Activated CD4-positive, alpha-beta T cell treated with anti-CD3 and anti-CD28 coated beads, Interleukin-10, Interleukin-2, amounts not matched to agents 100 ng/mL and 50 ng/mL, durations not matched to agents 16 hours and 8 hours (primary cell): Measurements from ENCODE around the gene CDH13.

ENCODE experiments used
- DNase-seq: peaks from one replicate; pipeline ENCODE4 v3.0.0-alpha.2; 2020

The CDH13 gene

DNA sequence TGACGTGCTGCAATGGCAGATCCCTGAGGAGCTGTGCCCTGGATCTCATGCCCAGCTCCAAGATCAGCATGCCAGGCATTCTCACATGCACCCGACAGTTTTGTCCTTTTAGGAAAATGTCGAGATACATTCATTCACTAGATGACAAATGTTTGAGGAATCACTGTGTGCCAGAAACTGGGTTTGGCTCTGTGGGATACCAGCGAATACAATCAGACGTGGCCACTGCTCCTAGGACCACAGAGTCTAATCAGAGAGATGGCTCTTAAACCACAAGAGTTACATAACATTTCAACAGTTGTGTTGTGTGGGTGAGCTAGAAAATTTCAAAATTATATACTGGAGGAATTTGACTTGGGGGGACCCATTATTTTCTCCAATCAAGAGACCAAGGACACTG is 579.7 kb downstream of the CDH13 start:
- DNase-seq, result no peak

DNA sequence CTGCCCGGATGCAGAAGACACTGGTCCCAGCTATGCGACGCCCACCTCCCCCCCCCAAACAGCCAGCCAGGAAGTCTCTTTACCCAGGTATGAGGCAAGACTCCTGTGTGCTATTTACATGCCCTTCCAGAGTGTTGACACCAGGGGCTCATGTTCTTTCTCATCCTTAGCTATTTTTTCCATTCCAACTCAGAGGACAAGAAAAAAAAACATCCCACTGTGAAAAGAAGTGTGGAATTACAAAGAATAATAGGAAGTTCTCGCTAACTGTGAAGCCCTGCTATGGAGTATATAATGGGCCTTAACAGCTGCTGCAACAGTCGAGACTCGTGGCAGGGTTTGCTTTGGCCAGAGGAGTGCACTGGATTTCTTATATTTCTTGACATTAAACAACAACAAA is 584.9 kb downstream of the CDH13 start:
- no peak for DNase-seq

DNA sequence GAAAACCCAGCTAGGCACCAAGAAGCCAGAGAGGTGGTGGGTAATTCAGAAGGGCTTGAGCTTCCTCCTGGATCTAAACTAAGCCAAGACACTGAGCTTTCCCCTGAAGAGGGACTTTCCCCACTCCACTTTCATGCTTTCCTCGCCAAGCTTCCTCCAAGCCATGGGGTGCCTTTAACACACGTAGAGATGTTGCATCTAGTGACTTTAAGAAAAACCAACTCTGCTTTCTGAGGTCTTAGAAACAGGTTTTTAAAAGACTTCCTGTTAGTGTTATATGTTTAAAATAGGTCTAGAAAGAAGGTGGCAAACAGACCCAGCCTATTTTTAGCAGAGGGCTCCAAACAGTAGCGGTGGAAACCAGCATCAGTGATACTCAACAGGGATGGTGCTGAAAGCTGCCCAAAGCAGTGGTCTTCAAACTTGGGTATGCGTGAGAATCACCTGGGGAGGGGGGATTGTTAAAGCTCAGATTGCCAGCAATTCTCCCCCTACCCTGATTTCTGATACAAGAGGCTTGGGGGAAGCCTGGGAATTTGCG is 585.6 kb downstream of the CDH13 start:
- no peak for DNase-seq

DNA sequence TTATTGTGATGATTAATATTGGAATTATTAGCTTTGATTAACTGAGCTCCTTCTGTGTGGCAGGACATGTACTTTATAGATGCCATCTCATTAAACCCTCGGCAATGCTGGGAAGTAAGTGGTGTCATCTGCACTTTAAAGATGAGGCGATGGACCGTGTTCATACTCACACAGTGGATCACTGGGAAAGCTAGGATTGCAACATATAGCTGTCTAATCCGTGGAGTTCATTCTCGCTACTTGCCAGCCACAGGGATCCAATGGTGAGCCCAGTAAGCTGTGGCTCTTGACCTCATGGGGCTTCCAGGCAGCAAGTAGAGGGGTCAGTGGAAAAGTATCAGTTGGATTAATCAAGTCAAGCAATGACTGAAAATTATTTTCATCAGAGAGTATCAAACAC is 587.9 kb downstream of the CDH13 start:
- no peak for DNase-seq

DNA sequence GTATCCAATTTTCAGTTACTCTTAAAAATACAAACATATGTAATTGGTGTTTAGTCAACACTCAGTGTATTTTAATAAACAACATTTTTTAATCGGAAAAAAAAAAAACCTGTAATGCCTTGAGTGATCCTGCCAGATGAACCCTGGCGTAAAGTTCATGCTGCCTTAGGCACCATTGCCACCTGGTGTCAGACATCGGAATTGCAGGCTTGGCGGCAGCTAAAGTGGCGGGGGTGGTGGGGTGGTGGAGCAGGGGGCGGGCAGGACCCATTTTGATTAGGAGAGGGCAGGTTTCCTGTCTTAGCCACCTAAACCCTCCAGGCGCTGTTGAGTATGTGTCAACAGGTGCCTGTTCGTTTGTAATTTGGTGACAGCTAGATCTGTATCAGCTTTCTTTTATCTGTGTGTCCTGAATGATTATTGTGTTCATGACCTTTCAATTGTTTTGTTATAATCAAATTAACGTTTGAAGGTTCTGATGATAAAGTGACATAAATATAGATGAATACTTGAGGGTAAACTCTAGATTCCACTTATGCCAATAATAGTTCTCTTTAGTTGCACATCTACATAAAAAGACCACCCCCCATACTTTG is 588.7 kb downstream of the CDH13 start:
- DNase-seq, result peak; percentile 59

DNA sequence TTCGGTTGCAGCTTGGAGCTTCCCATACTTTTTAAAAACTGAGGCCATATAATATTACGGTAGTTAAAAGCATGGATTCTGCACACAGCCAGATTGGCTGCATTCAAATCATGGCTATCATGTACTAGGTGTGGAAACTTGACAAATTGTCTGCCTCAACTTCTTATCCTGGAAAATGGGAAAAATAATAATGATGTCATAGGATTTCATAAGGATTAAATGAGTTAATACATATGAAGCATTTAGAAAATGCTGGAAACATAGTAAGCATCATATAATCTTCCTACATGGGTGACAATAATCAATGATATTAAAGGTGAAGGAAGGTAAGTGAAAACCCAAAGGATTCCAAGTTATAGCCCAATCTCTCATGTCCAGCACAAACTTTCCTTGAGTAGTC is 592.5 kb downstream of the CDH13 start:
- no peak for DNase-seq

DNA sequence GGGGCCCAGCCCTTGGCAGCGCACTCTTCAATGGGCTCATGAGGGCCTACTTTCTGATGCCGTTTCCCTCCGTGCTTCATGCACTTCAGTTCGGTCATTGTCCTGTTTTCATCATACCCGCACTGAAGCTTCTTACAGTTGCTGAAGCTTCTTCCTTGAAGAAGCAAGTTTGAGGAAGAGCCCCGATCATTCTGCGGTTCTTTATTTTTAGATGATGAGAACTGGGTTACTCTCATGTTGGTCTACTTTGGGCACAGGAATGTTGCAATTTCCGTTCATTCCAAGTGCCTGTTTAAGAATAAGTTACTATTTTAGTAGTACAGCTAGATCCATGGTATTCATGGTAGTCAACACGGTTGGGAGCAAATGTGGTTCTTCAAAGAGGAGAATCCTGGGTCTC is 593.3 kb downstream of the CDH13 start:
- DNase-seq, result no peak

DNA sequence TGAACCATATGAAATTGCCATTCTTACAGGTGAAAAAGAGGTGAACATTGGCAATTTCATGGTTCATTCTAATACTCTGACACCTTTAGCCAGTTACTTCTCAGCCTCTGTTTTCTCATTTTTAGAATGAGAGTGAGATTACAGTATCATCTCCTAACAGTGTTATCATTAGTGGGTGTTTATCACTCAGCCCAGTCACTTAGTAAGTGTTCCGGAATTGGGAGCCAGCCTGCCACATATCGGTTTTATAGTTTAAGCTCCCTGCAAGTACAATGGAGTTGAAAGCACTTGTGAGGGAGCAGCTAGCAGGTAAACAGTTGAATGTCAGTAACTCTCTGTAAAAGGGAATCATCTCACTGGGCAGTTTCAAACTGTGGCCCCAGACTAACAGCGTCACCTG is 597.9 kb downstream of the CDH13 start:
- no peak for DNase-seq

DNA sequence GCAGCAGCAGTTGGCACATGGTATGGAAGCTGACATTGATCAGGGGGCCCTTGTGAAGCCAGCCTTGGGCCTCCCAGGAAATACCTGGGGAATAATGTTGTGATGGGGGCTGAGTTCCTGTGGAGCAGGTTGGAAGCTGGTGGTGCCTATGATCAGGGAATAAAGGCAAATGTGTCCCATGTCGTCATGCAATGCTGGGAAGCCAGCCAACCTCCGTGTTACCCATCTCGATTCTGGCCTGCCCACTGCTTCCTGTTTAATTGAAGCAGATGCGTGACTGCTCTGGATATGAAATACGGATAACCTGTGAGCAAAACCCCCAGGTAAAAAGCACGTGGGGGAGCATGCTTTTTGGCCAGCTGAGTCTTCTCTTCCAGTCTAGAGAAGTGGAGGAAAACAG is 600.6 kb downstream of the CDH13 start:
- no peak for DNase-seq

DNA sequence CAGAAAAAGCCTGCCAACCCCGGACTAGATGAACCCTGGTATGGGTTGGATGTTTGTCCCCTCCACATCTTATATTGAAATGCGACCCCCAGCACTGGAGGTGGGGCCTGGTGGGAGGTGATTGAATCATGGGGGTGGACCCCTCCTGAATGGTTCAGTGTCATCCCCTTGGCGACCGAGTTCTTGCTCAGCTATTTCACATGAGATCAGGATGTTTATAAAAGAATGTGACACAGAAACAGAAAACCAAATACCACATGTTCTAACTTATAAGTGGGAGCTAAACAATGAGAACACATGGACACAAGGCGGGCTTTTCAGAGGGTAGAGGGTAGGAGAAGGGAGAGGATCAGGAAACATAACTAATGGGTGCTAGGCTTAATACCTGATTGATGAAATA is 605.0 kb downstream of the CDH13 start:
- no peak for DNase-seq

DNA sequence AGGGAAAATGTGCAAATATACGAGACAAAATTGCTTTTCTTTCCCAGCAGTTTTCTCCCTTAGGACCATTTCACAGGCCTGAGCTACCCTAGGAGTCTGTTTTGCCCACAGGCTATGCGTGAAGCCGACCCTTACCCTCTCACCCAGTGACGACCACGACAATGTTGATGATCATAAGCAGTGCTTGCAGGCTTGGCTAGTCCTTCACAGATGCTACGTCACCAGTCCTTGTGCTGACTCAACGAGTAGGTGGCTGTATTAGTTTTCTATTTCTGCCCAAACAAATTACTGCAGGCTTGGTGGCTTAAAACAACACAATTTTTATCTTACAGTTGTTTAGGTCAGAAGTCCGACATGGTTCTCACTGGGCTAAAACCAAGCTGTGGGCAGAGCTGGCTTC is 606.4 kb downstream of the CDH13 start:
- no peak for DNase-seq

DNA sequence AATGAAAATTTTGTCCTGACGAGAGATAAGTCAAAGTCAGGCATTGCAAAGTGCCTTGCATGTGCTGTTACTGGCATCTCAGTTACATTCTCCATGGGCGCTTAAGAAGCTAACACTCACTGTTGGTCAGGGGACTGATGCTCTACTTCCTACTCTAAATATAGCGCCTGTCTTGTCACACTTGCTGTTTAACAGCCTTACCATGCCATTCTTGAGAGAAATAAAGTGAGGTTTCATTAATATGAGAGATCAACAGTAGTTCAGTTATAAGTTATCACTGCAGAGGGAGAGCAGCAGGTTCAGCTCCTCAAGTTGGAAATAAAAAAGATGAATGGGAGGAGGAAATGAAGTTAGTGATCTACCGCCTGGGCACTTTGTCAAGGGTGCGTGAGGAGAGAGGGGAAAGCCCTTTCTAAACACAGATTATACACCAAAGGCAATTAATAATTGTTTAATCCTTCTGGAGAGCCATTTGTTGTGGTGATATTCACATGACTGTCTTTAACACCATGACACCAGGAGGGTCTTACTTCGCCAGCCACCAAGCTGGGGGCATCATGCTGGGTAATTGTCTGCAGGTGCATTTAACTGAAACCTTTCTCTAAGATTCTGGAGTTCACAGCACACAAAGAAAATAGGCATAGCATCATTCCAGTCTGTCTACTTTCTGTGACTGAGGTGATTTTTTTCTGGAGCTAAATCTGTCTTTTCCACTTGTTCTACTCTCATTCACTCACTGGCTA is 612.4 kb downstream of the CDH13 start:
- no peak for DNase-seq

DNA sequence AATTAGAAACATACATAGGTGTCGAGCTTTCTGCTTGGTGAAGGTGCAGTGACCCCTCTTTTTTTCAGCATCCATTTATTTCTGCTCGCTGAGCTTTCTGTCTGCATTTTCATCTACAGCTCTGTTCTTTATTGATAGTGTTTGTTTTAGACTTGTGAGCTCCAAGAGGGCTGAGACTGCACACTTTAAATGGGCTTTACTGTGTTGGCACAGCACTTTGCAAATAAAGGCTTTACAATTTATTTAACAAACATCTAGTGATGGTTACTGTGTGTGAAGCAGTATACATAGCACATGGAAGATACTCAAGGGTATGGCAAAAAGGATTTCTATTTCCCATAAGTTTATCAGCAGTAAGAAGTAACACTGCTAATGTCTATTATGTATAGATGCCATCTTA is 617.3 kb downstream of the CDH13 start:
- DNase-seq, result no peak

DNA sequence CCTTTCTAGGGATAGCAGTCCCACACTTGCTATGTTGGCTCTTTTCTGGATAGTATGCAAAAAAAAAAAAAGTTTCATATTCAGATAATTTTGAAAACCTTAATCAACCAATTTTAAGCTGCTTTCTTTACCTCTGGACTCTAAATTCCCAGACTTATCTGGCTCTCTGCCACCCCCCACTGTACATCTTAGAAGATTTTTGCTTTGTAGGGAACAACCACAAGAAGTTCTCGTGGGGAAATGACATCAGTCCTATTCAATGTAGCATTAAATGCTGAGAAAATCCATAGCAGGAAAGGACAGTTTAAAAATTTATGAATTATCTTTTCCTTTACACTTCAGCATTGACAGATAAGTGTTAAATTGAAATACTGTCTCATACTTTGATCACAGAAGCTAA is 618.3 kb downstream of the CDH13 start:
- no peak for DNase-seq

DNA sequence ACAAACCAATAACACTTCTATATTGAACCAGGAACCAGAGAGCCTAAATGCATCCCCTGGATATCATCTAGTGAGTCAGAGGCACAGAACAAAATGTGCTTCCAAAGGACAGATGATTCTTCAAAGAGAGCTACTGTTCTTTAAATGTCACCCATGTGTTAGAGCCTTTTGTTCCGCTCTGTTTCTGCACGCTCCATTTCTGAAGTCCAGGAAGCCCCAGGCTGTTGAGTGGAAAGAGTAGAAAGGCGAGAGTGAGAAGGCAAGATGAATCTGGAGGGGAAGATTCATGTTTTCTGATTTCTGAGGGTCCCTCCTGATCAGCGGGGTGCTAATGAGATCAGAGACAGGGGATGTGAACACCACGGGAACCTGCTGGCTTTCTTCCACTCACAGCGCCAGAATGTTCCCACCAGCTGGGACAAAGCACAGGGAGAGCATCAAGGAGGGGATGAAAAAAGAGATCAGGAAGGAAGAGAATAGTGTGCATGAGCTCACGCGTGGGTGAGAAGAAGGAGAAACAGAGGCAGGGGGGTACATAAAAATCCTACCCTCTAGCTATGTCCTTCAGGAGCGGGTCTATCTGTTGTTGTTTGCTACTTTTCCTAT is 621.1 kb downstream of the CDH13 start:
- DNase-seq, result no peak

DNA sequence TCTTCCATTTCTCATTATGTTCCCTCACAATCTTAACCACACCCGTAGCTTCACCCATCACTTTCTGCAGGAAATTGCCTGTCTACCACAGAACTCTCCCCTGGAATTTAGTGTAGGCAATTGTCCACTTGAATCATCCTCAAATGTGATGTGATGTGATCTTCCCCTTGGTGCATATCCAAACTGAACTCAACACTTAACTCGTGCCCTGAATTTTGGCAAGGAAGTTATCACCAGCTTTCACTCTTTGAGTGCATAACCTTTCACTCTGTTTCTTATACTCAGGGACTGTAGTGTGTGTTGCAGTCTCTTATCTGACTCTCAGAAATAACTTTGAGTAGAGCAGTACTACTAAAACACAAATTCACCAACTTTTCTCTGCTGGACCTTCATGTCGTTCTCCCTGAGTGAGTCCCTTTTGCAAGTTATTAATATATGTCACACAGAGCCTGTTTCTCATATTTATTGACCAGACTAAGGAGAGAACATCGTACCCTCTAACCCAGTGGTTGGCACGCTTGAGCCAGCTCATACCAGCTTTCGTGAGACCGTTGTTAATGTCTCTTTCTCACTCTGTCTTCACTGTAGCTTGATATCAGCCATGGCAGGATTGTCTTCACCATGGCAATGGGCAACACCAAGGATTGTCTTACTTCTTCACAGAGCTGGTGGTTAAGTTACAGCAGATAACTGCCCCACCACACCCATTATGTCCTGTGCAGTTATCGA is 622.1 kb downstream of the CDH13 start:
- DNase-seq, result no peak

DNA sequence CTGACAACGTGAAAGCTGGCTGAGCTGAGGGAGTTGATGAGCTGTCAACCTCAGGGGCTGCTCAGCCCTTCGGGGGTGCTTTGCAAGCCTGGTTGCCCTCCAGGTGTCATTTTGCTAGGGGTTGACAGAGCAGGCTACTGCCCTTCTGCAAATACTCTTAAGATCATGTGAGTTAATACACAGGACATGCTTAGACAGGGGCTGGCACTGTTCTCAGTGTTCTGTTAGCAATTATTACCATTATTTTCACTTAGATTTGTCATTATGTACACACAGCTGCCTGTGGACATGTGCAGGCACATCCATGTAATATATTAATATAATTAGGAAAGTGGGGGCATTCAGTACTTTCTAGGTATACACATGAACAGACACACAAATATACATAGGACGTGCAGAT is 626.8 kb downstream of the CDH13 start:
- no peak for DNase-seq

DNA sequence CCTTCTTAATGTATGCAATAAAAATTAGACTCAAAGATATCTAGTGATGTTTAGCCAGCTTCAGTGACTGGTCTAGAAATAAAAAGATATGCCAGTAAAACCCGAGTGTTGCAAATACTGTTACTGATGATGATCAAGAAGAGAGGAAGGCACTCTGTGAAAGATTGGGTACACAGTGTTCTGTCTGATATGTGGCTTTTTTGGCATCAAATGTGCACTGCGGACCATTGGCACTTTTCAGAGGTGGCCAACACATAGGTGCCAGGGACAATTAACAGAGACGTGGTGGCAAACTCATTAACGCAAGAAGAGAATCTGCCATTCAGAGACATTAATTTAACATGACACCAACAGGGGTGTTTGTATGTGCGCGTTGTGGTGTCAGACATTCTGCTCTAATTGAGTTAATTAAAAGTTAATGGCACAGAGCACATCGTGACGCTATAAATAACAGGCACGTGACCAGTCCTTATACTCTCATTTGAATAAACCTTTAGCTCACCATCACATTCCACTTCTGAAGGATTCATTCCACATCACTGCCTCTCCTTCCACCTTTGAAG is 631.7 kb downstream of the CDH13 start:
- DNase-seq, result no peak

DNA sequence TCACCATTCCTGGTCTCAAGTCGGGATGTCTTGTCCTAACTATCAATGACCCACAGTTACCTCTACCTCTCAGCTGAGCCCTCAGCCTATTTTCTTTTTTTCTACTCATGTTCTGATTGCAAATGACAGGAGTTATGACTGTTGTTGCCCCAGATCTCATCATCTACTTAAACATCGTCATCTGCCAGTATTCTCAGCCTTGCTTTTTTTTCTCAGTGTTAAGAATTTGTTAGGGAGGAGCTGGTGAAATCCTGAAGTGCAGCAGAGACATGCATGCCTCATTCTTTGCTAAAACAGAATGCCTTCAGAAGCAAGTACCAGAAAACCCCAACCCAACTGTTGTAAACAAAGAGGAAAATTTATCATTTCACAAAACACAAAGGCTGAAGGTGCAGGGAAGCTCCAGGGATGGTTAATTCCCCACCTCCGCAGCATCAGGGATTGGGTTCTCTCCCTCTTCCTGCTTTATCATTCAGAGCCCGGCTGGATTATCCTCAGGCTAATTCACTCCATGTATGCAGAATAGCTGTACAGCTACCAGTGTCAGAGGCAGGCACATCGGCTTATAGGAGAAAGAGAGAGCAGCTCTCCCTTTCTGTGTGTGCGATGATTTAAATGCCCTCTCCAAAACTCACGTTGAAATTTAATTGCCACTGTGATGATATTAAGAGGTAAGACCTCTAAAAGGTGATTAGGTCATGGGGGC is 640.2 kb downstream of the CDH13 start:
- no peak for DNase-seq

DNA sequence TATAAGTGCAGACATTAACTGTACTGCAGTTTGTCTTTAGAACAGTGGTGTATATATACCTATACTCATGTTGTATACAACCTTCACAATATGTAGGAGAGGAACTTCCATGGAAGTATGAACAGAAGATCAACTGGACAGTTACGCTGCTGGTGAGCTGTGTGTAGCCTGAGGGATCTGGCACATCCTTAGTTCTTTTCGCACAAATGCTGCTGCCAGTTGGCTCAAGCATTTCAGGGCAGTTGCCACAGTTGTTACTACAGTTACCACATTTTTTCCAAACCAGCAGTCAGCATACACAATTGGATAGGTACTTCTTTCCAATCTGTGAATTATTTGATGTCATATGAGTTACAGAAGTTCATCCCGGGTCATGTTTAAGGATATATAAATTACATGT is 641.4 kb downstream of the CDH13 start:
- DNase-seq, result no peak

DNA sequence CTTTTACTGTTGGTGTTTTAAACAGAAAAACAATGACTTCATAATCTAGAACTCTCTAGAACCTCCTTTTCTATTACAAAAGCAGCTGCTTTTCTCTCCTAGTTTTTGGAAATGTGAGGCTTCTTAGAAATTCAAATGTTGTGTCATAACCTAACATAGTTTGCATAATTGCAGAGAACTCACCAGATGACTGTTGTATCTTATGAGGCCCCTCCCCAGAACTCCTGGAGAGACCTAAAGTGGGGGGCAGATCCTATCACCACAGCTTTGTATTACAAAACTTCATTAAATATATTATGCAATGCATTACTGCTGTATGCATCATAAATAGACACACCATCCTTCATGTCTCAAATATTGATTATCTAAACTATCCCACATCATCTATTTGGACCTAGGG is 642.3 kb downstream of the CDH13 start:
- no peak for DNase-seq

DNA sequence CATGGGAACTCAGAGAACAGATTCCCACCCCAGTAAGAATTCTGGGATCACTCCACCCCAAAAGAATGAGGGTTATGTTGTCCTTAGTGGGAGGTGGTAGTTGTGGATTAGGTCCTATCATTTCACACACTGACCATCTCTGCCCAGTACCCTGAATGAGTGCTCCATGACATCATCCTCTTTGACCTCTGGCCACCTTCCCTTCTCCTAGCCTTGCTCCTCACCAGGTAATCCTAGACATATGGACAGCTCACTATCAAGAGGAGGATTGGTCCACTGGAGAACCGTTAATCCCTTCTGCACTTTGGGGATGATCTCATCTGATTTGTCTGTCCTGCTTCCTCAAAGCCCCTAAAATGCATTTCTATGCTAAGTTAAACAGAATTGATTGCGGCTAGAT is 642.8 kb downstream of the CDH13 start:
- DNase-seq, result no peak

DNA sequence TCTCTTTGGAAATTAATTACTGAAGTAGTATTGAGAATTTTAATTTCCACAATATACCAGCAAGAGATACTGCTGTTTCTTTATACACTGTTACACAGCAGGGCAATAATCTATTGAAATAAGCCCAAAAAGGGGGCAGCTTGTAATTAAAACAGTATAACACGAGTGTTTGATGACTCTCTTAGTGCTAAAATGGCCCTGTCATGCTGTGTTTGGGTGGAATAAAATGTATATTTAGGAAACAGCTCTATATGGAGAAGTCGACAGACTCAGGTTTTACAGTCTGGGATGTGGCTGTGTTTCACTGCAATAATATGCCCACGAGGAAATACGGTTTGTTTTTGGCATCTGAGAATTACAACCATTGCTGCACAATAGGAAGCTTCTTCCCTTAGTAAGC is 643.3 kb downstream of the CDH13 start:
- no peak for DNase-seq
